Liver (tissue), 9 donors: Measurements from ENCODE around the gene NPAS4. TPM values are rescaled to one million over a fixed set of nuclear protein-coding genes. Genes with fewer than 3 reads are reported as not detected.
A peak's percentile ranks its signal among the peaks of the same experiment; 100 is the strongest.

Experiments
- DNase-seq: peaks from one replicate; pipeline ENCODE4 v3.0.0-alpha.2; 2017; ENCODE audit warnings: low spot score
- H3K27ac ChIP-seq, 2 donors: one replicate each; pipeline ENCODE4 v1.7.0; 2013; ENCODE audit warnings: inconsistent platforms in 2 of 2, low read length in 2 of 2, control low read depth in 1 of 2, low read depth in 1 of 2, mild to moderate bottlenecking in 1 of 2
- H3K27me3 ChIP-seq, 4 donors: one replicate each; pipeline versions ENCODE4 v1.6.1 to v1.7.0; 2013; ENCODE audit warnings: low read length in 3 of 4, inconsistent platforms in 1 of 4, mild to moderate bottlenecking in 1 of 4, moderate library complexity in 1 of 4; ENCODE audit not compliant: control insufficient read depth in 4 of 4, insufficient read depth in 4 of 4
- H3K36me3 ChIP-seq, 4 donors: one replicate each; pipeline versions ENCODE4 v1.6.1 to v1.7.0; 2013; ENCODE audit warnings: low read length in 3 of 4, mild to moderate bottlenecking in 3 of 4, low read depth in 1 of 4, moderate library complexity in 1 of 4; ENCODE audit not compliant: control insufficient read depth in 4 of 4, insufficient read depth in 3 of 4
- H3K4me1 ChIP-seq, 4 donors: one replicate each; pipeline versions ENCODE4 v1.6.1 to v1.7.0; 2013; ENCODE audit warnings: low read length in 3 of 4, mild to moderate bottlenecking in 3 of 4, moderate library complexity in 1 of 4; ENCODE audit not compliant: control insufficient read depth in 4 of 4, insufficient read depth in 4 of 4
- H3K4me3 ChIP-seq, 3 donors: one replicate each; pipeline versions ENCODE4 v1.6.1 to v1.7.0; 2013; ENCODE audit warnings: low read length in 3 of 3, control low read depth in 1 of 3, low read depth in 1 of 3, mild to moderate bottlenecking in 1 of 3
- H3K9ac ChIP-seq, 2 donors: one replicate each; pipeline ENCODE4 v1.7.0; 2013; ENCODE audit warnings: low read length in 2 of 2, mild to moderate bottlenecking in 2 of 2, moderate library complexity in 2 of 2, control low read depth in 1 of 2, low read depth in 1 of 2
- H3K9me3 ChIP-seq, 4 donors: one replicate each; pipeline versions ENCODE4 v1.6.1 to v1.7.0; 2013; ENCODE audit warnings: low read length in 3 of 4; ENCODE audit not compliant: control insufficient read depth in 4 of 4
- EGR1 ChIP-seq, 2 donors: IDR thresholded peaks; 2 replicates each; pipeline ENCODE4 v1.6.1; 2016 to 2018; ENCODE audit warnings: antibody characterized with exemption in 2 of 2, low read depth in 2 of 2
- GABPA ChIP-seq, 2 donors: IDR thresholded peaks in 1 of 2; conservative IDR thresholded peaks in 1 of 2; 2 replicates each; pipeline ENCODE4 v1.6.1; 2016; ENCODE audit warnings: antibody characterized with exemption in 2 of 2, mild to moderate bottlenecking in 1 of 2, moderate library complexity in 1 of 2
- JUND ChIP-seq, 2 donors: IDR thresholded peaks; 2 replicates each; pipeline ENCODE4 v1.6.1; 2016; ENCODE audit warnings: antibody characterized with exemption in 2 of 2
- RAD21 ChIP-seq, 2 donors: IDR thresholded peaks; 2 replicates each; pipeline ENCODE4 v1.6.1; 2016; ENCODE audit warnings: antibody characterized with exemption in 2 of 2, mild to moderate bottlenecking in 2 of 2
- RXRA ChIP-seq, 2 donors: IDR thresholded peaks; 2 replicates each; pipeline ENCODE4 v1.6.1; 2017 to 2018; ENCODE audit warnings: antibody characterized with exemption in 2 of 2, mild to moderate bottlenecking in 1 of 2
- TAF1 ChIP-seq: conservative IDR thresholded peaks from 2 replicates; pipeline ENCODE4 v1.6.1; 2016; ENCODE audit warnings: antibody characterized with exemption, mild to moderate bottlenecking
- YY1 ChIP-seq: IDR thresholded peaks from 2 replicates; pipeline ENCODE4 v1.6.1; 2016; ENCODE audit warnings: antibody characterized with exemption, mild to moderate bottlenecking
- WGBS: extraction: QIAGEN DNeasy Blood & Tissue Kit; methylation state at CpG from one replicate; pipeline ENCODE4 v1.1.7; 2013; 5-methylcytosine and 5-hydroxymethylcytosine counted together
- polyA plus RNA-seq, 2 donors: library from polyadenylated mRNA; stranded (reverse) in 1 of 2; unstranded in 1 of 2; fragments of 200-250 nt in 1 of 2; fragments of >200 nt in 1 of 2; fragmentation: Nextera tagmentation in 1 of 2; extraction: Ambion mirVana in 1 of 2; gene quantifications; one replicate each; pipeline versions ENCODE4 v1.2.1 to v1.2.3, GENCODE V29; 2013 to 2015
- total RNA-seq, 2 donors: library from RNA; depleted of rRNA; stranded (reverse); fragments of >200 nt; gene quantifications; one replicate each; pipeline ENCODE4 v1.2.3, GENCODE V29; 2014
- TF ChIP-seq, protein P1 (sequence below): IDR thresholded peaks from 2 replicates; pipeline ENCODE4 v1.6.1; 2016; ENCODE audit warnings: antibody characterized with exemption, mild to moderate bottlenecking
- TF ChIP-seq, protein P2 (sequence below): fragments of 150-350 bp; IDR thresholded peaks from 2 replicates; pipeline ENCODE4 v1.5.1; 2017; ENCODE audit warnings: improper control_type of control experiment, low read depth, low read length; ENCODE audit not compliant: missing input control
- TF ChIP-seq, protein P3 (sequence below): IDR thresholded peaks from 2 replicates; pipeline ENCODE4 v1.6.1; 2016; ENCODE audit warnings: antibody characterized with exemption
- donor health status: healthy.
- donor health status: healthy.
- donor health status: healthy.
- donor health status: healthy.
- donor health status: healthy.

The NPAS4 gene
- total and polyA plus RNA-seq, 4 donors: 0.01 TPM; not detected in 3

DNA sequence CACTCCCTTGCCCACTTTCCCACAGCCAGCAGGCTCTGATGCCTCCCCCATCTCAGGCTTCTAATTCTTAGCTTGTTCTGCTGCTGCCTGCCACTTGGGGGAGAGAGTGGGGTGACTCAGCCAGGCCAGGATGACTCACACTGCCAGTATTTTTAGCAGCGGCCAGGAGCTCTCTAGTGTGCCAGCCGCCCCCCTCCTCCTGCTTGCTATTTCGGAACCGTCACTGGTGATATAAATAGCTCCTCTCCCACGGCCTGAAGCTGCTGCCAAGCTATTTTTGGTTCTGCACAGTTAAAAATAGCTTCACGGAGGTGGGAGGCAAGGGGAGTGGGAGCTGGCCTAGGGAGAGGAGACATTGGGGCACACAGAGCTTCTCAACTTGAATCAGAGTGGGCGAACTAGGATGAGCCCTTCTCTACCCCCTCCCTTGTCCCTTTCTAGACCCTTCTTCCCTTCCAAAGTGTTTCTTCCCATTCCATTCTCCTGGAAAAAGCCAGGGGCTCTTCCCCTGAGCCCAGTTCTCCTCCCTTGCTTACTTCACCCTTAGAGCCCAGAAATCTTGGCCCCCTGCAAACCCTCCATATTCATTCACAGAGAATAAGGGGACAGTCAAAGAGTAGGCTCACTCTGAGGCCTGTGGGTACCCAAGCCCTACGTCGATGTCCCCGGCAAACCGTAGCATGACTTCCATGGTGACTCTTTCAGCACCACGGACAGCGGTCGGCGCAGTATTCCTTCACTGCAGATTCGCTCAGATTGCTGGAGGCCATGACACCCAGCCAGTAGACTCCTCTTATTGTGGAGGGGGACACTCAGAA, 2.5 kb upstream of the NPAS4 start:
- peaks cover 0 to 6% (median 0%) of the 10 kb centered on the region in 4 donors for H3K27me3 ChIP-seq
- peak; percentile 68 for DNase-seq
- 13% methylated on average over 16 of the region's 16 CpGs for WGBS
- TF ChIP-seq JUND (IDR thresholded peaks at IDR 0.05) (peak; percentile 60 to 77), GABPA (IDR thresholded peaks at IDR 0.05 in 1 of 2, conservative IDR thresholded peaks at IDR 0.05 in 1 of 2) (no peak), RAD21 (IDR thresholded peaks at IDR 0.05) (no peak)
- TF ChIP-seq, protein P1, sequence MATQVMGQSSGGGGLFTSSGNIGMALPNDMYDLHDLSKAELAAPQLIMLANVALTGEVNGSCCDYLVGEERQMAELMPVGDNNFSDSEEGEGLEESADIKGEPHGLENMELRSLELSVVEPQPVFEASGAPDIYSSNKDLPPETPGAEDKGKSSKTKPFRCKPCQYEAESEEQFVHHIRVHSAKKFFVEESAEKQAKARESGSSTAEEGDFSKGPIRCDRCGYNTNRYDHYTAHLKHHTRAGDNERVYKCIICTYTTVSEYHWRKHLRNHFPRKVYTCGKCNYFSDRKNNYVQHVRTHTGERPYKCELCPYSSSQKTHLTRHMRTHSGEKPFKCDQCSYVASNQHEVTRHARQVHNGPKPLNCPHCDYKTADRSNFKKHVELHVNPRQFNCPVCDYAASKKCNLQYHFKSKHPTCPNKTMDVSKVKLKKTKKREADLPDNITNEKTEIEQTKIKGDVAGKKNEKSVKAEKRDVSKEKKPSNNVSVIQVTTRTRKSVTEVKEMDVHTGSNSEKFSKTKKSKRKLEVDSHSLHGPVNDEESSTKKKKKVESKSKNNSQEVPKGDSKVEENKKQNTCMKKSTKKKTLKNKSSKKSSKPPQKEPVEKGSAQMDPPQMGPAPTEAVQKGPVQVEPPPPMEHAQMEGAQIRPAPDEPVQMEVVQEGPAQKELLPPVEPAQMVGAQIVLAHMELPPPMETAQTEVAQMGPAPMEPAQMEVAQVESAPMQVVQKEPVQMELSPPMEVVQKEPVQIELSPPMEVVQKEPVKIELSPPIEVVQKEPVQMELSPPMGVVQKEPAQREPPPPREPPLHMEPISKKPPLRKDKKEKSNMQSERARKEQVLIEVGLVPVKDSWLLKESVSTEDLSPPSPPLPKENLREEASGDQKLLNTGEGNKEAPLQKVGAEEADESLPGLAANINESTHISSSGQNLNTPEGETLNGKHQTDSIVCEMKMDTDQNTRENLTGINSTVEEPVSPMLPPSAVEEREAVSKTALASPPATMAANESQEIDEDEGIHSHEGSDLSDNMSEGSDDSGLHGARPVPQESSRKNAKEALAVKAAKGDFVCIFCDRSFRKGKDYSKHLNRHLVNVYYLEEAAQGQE: peak; percentile 99
- no peaks in the 10 kb centered on the region for H3K9me3 ChIP-seq
- H3K9ac ChIP-seq: no peak overlapping the region
- no peak overlapping the region for H3K4me3 ChIP-seq
- peaks cover 0 to 6% (median 0%) of the 10 kb centered on the region in 4 donors for H3K4me1 ChIP-seq
- H3K36me3 ChIP-seq: no peaks in the 10 kb centered on the region
- H3K27ac ChIP-seq: no peak overlapping the region

DNA sequence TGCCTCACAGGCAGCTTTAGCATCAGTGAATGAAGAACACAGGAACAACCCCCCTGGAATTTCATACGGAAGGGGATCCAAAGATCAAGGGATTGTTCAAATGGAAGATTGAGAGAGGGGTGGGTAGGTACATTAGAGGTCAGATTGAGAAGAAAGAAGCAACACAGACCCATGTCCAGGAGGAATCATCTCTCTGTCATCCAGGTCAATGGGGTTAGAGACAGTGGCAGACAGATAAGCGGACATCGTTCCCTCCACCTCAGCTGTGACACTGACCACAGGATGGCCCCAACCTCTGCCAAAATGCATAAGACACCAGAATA, 1.9 kb upstream of the NPAS4 start:
- Histone ChIP-seq H3K4me3 (no peak overlapping the region), H3K36me3 (no peaks in the 10 kb centered on the region), H3K4me1 (peaks cover 0 to 6% (median 0%) of the 10 kb centered on the region in 4 donors), H3K9me3 (no peaks in the 10 kb centered on the region), H3K9ac (no peak overlapping the region), H3K27me3 (peaks cover 0 to 6% (median 0%) of the 10 kb centered on the region in 4 donors), H3K27ac (no peak overlapping the region)
- no peak for DNase-seq
- TF ChIP-seq, protein P2, sequence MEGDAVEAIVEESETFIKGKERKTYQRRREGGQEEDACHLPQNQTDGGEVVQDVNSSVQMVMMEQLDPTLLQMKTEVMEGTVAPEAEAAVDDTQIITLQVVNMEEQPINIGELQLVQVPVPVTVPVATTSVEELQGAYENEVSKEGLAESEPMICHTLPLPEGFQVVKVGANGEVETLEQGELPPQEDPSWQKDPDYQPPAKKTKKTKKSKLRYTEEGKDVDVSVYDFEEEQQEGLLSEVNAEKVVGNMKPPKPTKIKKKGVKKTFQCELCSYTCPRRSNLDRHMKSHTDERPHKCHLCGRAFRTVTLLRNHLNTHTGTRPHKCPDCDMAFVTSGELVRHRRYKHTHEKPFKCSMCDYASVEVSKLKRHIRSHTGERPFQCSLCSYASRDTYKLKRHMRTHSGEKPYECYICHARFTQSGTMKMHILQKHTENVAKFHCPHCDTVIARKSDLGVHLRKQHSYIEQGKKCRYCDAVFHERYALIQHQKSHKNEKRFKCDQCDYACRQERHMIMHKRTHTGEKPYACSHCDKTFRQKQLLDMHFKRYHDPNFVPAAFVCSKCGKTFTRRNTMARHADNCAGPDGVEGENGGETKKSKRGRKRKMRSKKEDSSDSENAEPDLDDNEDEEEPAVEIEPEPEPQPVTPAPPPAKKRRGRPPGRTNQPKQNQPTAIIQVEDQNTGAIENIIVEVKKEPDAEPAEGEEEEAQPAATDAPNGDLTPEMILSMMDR: no peak
- TF ChIP-seq, protein P3, sequence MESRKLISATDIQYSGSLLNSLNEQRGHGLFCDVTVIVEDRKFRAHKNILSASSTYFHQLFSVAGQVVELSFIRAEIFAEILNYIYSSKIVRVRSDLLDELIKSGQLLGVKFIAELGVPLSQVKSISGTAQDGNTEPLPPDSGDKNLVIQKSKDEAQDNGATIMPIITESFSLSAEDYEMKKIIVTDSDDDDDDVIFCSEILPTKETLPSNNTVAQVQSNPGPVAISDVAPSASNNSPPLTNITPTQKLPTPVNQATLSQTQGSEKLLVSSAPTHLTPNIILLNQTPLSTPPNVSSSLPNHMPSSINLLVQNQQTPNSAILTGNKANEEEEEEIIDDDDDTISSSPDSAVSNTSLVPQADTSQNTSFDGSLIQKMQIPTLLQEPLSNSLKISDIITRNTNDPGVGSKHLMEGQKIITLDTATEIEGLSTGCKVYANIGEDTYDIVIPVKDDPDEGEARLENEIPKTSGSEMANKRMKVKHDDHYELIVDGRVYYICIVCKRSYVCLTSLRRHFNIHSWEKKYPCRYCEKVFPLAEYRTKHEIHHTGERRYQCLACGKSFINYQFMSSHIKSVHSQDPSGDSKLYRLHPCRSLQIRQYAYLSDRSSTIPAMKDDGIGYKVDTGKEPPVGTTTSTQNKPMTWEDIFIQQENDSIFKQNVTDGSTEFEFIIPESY: no peak
- TF ChIP-seq, protein P1: peak; percentile 90
- TF ChIP-seq RXRA (IDR thresholded peaks at IDR 0.05) (no peak), YY1 (no peak), EGR1 (IDR thresholded peaks at IDR 0.05; ENCODE audit: low read depth in 2 of 2) (no peak), TAF1 (no peak), JUND (IDR thresholded peaks at IDR 0.05) (no peak)
- 48% methylated on average over 3 of the region's 3 CpGs for WGBS
